GM19468 (cell line): ENCODE results near the gene LTC4S.

ENCODE experiments used
- ATAC-seq: cut with Tn5 transposase; IDR thresholded peaks from one replicate; pipeline ENCODE4 v1.9.1; 2021; ENCODE audit warnings: mild to moderate bottlenecking, moderate library complexity, moderate number of reproducible peaks; ENCODE audit not compliant: unreplicated experiment; ENCODE audit errors: extremely low read depth

Gene LTC4S

GRCh38 chr5:179794171-179794570, 385 bp downstream of the LTC4S start:
- no peak for ATAC-seq

GRCh38 chr5:179794575-179794974, 789 bp downstream of the LTC4S start:
- no peak for ATAC-seq

GRCh38 chr5:179795049-179795862, 1.5 kb downstream of the LTC4S start:
- no peak for ATAC-seq

DNA sequence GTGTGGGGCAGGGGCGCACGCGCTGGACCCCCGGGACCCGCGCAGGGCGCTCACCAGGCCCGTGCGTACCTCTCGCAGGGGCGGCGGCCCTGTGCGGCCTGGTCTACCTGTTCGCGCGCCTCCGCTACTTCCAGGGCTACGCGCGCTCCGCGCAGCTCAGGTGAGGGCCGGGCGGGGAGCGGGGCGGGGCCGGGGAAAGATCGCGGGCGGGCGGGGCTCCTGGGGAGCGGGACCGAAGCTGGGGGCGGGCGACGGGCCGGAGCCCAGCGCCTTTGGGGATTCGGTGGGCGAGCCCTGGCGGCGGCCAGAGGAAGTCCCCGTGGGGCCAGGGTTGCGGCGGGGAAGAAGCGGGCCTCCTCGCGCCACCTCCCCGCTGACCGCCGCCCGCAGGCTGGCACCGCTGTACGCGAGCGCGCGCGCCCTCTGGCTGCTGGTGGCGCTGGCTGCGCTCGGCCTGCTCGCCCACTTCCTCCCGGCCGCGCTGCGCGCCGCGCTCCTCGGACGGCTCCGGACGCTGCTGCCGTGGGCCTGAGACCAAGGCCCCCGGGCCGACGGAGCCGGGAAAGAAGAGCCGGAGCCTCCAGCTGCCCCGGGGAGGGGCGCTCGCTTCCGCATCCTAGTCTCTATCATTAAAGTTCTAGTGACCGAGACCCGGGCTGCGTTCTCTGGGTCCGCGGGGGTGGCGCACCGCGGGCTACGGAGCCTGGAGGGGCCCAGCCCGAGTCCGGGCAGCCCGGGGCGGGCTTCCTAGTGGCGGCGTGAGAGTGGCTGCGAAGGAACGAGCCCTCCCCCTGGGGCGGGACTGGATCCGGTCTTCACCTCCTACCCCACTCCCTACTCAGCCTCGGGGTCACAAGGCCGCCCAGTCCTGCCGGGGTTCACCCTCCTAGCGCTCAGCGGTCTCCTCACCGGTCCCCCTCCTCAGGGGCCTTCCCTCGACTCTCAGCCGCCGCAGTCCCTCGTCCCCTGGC, 2.4 kb downstream of the LTC4S start:
- ATAC-seq, result peak; percentile 76

- no peak for ATAC-seq
Observed at GRCh38 chr5:179796877-179797608, 3.3 kb downstream of the LTC4S start.

- no peak for ATAC-seq
Observed at GRCh38 chr5:179797741-179798140, 4.0 kb downstream of the LTC4S start.

- no peak for ATAC-seq
Observed at GRCh38 chr5:179798144-179798770, 4.5 kb downstream of the LTC4S start.

DNA sequence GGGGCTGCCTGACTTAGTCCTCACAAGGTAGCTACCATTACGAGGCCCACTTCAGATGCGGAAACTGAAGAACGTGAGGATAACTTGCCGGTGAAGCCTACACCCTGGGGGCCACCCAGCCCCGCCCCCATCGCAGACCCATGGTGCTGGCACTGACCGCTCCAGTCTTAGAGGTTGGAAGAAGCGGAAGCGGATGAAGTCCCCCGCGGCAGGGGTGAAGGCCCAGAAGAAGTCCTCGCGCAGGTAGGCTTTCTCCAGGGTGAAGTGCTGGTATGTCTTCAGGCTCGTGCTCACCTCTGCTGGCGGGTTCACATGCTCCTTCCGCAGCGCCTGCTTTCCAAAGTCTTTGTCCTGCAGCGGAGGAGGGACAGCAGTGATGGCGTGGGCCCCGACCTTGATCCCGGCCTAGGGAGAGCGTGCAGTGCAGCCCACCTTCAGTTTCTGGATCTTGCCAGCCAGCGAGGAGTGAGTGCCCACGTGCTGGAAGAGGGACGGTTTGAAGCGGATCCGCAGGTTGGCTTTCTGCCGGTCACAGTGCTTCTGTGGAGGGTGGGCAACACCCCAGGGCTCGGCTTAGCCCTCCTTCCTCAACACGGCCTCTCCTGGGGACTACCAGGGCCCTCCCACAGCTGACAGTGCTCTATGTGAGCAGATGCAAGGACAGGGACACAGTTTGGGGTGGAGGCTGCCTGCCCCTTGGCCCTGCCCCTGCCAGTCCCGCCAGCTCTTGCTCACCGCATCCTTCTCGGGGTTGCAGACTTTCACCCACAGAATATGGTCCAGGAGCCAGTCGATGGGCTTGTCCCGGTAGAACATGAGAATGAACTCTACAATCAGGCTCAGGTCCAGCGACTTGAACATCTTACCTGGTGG, 5.2 kb downstream of the LTC4S start:
- no peak for ATAC-seq

GRCh38 chr5:179799644-179799973, 5.8 kb downstream of the LTC4S start:
- ATAC-seq, result no peak

DNA sequence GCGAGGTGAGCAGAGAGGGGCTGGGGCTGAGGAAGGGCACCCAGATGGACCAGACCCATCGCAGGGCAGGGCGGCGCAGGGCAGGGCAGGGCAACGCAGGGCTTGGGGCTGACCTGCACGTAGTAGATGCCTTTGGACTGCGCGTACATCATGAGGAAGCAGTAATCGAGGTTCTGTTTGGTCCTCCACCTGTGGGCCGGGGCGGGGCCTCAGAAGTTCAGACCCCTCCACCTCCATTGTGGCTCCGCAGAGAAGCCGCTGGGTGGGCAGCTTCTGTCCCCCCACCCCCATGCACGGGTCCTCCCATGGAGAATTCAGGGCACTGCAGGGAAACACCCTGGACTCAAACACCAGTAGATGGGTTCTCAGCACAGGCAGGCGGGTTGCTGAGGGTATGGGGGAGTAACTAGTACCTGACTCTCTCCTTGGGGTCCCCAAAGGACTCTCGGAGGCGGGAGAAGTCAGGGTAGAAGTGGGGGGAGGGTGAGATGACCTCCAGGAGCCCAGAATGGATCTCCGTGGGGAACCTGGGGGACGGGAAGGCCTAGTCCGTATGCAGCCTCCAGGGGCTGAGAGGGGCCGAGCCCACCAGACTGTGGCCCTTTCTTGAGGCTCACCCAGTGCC, 6.4 kb downstream of the LTC4S start:
- no peak for ATAC-seq

DNA sequence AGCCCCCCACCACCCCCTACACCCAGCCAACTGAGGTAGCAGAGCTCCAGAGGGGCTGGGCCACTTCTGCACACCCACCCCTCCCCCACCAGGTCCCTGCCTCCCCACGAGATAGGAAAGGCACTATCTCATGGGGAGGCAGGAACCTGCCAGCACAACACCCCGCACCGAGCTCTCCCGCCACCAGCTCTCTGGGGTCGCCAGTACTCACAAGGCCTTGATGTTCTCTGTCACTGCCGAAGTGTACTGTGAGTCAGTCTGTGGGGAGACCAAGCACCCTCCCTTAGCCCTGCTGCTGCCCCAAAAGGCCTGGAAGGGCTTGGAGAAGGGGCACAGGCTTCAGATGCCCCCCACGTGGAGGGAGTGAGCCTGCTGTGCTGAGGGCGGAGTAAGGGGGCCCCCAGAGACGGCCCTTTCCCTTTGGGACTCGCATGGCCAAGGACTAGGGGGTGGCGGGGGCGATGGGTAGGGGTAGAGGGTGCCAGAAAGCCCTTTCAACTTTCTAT, 7.0 kb downstream of the LTC4S start:
- no peak for ATAC-seq

- ATAC-seq, result peak; percentile 31
Observed at GRCh38 chr5:179801304-179802206, 7.8 kb downstream of the LTC4S start.

DNA sequence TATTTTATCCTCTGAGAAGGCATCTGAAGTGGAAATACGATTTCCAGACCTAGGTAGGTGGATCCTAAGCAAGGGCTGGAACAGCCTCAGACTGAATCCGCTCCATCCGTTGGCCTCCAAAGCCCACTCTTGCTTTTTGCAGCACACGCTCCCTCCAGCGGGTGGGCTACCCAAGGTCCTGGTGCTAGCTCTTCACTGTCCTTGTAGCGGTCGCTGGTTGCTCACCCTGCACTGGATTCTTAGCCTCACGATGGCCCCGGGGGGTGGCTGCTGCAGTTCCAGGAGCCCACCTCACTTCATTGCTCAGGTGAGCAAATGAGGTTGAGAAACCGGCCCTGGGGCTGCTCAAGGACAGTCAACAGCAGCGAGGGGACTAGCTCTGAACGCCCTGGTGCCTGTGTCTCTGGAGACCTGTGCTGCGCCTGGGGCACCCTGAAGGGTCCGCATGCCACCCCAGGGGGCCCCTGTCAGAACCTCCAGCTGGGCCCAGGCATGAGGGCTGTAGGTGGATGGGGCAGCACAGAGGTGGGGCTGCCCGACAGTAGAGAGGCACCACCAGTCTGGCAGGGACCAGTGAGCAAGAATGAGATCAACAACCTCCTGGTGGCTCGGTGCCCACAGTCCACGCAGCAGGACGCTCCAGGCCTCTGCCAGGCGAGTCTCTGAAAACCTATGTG, 8.6 kb downstream of the LTC4S start:
- ATAC-seq, result no peak

GRCh38 chr5:179802950-179803562, 9.3 kb downstream of the LTC4S start:
- ATAC-seq, result no peak

DNA sequence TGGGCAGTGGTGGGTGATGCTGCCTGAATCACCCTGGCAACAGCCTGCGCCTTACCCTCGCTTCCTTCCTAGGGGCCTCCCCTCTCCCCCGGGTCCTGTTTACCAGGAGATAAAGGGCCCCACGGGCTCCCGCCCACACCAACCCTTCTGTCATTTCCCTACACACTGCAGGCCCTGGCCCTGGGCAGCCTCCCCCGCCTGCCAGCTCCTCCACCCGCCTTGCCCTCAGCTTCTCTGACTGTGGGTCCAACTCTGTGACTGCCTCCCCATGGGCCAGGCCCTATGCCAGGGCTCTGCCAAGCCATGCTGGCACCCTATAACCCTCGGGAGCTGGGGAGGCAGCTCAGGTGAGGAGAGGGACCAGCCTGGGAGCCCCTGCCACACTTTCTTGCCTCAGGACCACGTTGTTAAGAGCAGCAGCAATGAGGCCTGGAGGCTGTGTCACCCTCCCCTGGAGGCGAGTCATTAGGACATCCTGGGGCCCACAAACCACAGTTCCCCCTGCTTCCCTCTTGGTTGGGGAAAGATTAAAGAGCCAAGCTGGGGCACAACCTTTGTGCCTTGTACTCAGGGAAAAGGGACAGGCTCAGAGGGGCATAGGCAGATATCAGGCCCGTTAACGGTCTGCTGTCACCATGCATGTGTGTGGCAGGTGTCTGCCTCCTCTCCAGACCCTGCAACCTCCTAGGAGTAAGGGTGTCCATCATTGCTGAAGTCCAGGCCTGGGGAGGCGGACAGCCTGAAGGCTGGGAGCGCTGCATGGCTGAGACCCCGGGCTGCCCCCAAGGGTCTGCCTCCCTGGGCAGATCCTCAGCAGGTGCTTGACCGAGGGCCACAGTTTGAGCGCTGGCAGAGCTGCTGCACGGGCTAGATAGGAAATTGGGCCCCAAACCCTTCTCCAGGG, 10.1 kb downstream of the LTC4S start:
- ATAC-seq, result no peak

- no peak for ATAC-seq
Observed at GRCh38 chr5:179804555-179804947, 10.8 kb downstream of the LTC4S start.
